ENCODE measurements around the gene CDC42BPA. TPM values are rescaled to one million over a fixed set of nuclear protein-coding genes. Genes with fewer than 3 reads are reported as not detected.
A peak's percentile ranks its signal among the peaks of the same experiment; 100 is the strongest.

CDC42BPA gene
- total RNA-seq, 1 experiment from 2014 or later: 30.1 TPM

DNA sequence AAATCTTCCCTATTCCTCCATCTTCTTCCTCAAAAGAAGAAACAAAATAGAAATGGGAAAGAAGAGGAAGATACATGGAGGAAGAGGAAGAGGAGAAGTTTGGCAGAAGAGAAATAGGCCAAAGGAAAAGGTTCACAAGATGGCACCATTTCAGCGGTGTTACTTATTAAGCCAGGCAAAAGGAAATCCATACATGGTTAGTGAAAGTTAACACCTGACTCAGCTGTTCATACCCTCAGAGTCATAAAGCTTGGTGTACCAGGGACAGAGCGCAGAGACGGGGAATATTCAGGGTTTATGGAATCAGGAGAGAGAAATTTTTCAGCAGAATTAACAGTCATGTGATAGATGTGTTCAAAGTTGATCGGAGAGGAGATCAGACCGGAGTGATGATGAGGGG, 307.6 kb downstream of the CDC42BPA start:
- no peaks in the 10 kb centered on the region for H3K23me2 ChIP-seq (ENCODE audit: insufficient read length, low read depth, low read length, poor library complexity, severe bottlenecking)
- H3K9ac ChIP-seq (ENCODE audit: extremely low read depth, insufficient read length, low read length): no peak overlapping the region
- no peak overlapping the region for H2BK120ac ChIP-seq (ENCODE audit: low read depth, low read length, poor library complexity, severe bottlenecking)
- no peak overlapping the region for H2BK20ac ChIP-seq (ENCODE audit: low read depth, low read length, poor library complexity, severe bottlenecking)
- no peaks in the 10 kb centered on the region for H3K9me3 ChIP-seq (ENCODE audit: control insufficient read depth, low read depth, low read length)
- H3K56ac ChIP-seq (ENCODE audit: insufficient read length, low read depth, low read length): no peak overlapping the region
- no peak overlapping the region for H3K4ac ChIP-seq (ENCODE audit: low read depth, low read length)
- Mint-ChIP-seq H3K36me3 (ENCODE audit: insufficient read depth in 1 of 3, low read depth in 3 of 3) (peaks cover 0 to 4% (median 0%) of the 10 kb centered on the region in 3 experiments; a peak in 3 of 7 replicates), H3K9me3 (no peaks in the 10 kb centered on the region), H3K27me3 (ENCODE audit: low read depth) (no peaks in the 10 kb centered on the region), H3K27ac (peak overlapping the region in 1 of 3 experiments; percentile 1; a peak in 1 of 7 replicates), H3K4me3 (no peak overlapping the region), H3K4me1 (no peaks in the 10 kb centered on the region)
- no CpG with 5 or more reads among the region's 5 CpGs for WGBS (ENCODE audit: extremely low coverage, insufficient read length, low lambda C conversion rate)
- no peak overlapping the region for H3K27ac ChIP-seq (ENCODE audit: insufficient read length, low read depth, low read length)
- H3K4me1 ChIP-seq (ENCODE audit: insufficient read depth, low read length): no peaks in the 10 kb centered on the region
- no peak overlapping the region for H2BK15ac ChIP-seq (ENCODE audit: low read depth, low read length)
- H4K20me1 ChIP-seq (ENCODE audit: control insufficient read depth, insufficient read depth, insufficient read length): no peaks in the 10 kb centered on the region
- no peak for TF ChIP-seq CTCF (conservative IDR thresholded peaks at IDR 0.05)
- no peak overlapping the region for H3K18ac ChIP-seq (ENCODE audit: insufficient read length, low read depth, low read length)
- H4K8ac ChIP-seq (replicated peaks; ENCODE audit: insufficient read length, low read depth, low read length): no peak overlapping the region
- H3T11ph ChIP-seq (ENCODE audit: low read length): no peak overlapping the region
- H4K91ac ChIP-seq (ENCODE audit: insufficient read length, low read depth, low read length): no peak overlapping the region
- no peak overlapping the region for H2AFZ ChIP-seq (ENCODE audit: low read length)
- no peaks in the 10 kb centered on the region for H3K27me3 ChIP-seq (ENCODE audit: insufficient read depth, low read length)
- no peak overlapping the region for H2AK5ac ChIP-seq (ENCODE audit: insufficient read length, low read length)
- no peak overlapping the region for H2BK5ac ChIP-seq (ENCODE audit: insufficient read length, low read length)
- H3K23ac ChIP-seq (ENCODE audit: insufficient read length, low read depth, low read length): no peak overlapping the region
- no peak overlapping the region for H4K5ac ChIP-seq (ENCODE audit: insufficient read length, low read depth, low read length)
- H2BK12ac ChIP-seq (ENCODE audit: insufficient read length, low read depth, low read length): no peak overlapping the region
- no peak for DNase-seq
- no peaks in the 10 kb centered on the region for H3K79me2 ChIP-seq (ENCODE audit: insufficient read depth, low read length)
- no peak overlapping the region for H3K4me2 ChIP-seq (ENCODE audit: insufficient read depth, insufficient read length, low read length)
- no peaks in the 10 kb centered on the region for H3K79me1 ChIP-seq (ENCODE audit: insufficient read depth, low read depth, low read length, poor library complexity, severe bottlenecking)
- H3K14ac ChIP-seq (ENCODE audit: insufficient read depth, low read length): no peak overlapping the region

All from H9 (cell line).